D341Med (cell line): ENCODE results near the gene POMGNT1.

Experiments
- DNase-seq: peaks from one replicate; pipeline ENCODE4 v3.0.0; 2012; ENCODE audit warnings: low spot score

The POMGNT1 gene

DNA sequence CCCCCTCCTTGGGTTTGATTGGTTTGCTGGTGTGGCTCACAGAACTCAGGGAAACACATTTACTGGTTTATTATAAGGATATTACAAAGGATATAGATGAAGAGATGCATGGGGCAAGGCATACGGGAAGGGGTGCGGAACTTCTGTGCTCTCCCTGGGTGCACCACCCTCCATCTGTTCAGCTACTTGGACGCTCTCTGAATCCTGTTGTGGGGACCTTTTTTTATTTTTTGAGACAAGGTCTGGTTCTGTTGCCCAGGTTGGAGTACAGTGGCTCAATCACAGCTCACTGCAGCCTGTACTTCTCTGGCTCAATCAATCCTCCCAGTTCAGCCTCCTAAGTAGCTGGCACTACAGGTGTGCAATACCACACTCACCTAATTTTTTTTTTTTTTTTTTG, 12.3 kb upstream of the POMGNT1 start:
- DNase-seq = no peak

DNA sequence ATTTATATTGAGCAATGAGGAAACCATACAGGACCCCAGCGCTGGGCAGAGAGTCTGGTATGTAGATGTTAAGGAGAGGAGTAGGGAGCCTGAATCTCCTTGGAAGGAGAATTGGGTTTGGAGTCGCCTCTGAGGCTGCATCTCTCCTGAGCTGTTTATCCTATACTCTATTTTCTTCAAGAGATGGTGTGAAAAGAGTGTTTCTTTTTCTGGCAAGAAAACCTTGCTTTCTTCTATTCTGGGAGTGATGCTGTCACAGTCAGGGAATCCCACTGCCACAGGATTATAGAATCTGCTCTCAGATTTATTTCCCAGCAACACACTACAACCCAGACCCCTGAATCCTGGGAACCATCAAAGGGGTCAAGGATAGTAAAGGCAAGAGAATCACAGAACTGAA, 8.2 kb upstream of the POMGNT1 start:
- DNase-seq = no peak

DNA sequence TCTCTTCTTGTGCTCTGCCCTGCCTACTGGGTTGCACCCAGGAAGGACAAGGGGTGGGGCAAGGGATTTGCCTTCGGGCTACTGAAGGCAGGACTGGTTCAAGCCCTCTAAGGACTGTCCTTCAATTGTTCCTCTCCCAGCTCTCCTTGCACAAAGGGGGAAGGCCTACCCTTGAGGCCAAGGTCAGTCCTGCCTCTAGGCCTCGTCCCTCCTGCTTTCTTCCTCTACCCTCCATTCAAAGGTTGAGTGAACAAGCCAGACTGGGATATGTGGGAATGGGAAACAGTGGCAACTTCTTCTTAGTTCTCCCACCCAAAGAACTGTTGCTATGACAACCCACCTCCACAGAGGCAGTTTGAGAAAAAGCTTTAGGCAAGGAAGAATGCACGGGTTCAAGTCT, 7.6 kb upstream of the POMGNT1 start:
- no peak for DNase-seq

DNA sequence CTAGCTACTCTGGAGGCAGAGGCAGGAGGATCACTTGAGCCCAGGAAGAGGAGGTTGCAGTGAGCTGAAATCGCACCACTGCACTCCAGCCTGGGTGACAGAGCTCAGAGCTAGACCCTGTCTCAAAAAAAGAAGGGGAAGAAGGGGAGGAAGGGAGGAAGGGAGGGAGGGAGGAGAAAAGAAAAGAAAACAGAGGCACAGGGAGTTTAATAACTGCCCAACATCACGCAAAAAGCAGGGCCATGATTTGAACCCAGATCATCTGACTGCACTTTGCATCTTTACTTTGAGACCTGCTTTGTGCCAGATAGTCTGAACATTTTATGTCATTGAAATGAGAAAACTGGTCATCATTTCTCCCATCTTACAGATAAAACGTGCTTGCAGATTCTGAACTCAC, 6.9 kb upstream of the POMGNT1 start:
- no peak for DNase-seq

DNA sequence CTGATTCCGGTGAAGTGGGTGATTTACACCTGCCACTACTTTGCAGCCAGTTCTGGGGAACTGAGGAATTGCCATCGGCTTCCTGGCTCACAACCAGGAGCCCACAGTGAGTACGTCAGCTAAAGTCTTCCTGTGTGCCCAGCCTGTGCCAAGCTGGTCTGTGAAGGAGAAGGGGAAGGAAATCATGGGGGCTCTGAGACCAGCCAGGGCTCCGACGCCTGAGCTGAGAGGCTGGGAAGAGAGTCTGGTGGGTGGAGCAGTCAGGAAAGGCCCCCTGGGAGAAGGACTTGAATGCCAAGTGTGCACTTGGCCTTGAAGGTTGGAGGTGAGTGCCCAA, 6.1 kb upstream of the POMGNT1 start:
- DNase-seq = no peak

DNA sequence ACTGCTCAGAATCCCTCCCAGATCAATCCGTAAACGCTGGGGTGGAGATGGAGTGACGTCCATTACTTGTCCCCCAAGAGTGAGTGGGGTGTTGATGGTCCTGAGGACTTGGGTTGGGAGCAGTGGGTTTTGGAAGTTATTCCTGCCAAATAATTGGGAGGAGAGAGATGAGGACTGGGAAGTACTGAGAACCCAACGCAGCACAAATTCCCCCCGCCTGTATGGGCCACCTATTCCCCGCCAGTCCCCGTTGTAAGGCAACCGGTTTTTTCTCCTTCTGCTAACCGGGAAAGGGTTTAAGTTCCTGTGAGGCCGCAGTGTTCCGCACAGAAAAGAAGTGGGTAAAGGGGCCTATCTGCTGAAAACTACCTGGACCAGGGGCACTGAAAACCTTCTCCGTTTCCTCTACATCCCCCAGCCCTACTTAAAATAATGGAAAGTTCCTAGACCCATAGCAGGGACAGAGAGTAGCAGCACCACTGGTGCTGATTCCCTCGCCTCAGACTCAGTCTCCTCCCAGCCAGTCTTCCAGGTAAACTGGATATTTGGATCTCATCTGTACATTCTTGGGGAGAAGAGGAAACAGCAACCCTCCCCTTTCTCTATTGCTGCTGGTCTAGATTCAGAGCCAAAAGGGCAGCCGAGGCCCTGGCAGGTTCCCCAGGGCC, 5.6 kb upstream of the POMGNT1 start:
- no peak for DNase-seq

DNA sequence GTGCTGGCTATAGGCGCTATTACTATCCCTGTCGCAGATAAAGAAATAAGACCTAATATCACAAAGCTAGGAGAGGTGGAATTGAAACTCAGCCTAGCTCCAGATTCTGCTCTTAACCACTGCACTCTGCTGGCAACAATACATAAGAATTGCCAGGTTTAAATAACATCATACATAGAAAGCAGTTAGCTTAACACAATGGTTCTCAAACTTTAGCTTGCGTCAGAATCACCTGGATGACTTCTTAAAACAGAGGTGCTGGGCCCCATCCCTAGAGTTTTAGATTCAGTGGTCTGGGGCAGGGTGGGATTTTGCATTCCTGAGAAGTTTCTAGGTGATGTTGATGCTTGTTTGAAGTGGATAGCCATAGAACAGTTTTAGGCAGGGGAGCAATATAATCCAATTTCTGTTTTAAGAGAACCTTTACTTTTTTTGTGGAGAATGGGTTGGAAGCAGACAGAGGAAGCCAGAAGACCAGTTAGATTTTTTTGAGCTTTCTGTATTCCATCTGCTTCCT, 1.1 kb upstream of the POMGNT1 start:
- DNase-seq = no peak

DNA sequence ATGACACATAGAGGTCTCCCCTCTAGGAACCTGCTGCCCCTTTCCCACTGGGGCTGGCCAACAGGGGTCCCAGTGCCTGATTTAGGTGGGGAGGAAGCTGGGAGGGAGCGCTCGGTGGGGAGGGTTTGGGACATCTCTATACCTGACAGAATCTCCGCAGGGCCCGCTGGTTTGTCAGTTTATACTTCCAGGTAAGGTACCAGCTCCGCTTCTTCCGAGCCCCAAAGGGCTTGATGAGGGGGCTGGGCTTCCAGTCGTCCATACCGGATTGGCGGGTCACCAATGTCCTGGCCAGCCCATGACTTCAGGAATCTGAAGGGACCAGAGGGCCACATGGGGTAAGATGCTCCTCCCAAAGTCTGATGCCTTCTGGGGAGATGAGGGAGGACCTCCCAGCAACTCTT, 672 bp downstream of the POMGNT1 start:
- no peak for DNase-seq

DNA sequence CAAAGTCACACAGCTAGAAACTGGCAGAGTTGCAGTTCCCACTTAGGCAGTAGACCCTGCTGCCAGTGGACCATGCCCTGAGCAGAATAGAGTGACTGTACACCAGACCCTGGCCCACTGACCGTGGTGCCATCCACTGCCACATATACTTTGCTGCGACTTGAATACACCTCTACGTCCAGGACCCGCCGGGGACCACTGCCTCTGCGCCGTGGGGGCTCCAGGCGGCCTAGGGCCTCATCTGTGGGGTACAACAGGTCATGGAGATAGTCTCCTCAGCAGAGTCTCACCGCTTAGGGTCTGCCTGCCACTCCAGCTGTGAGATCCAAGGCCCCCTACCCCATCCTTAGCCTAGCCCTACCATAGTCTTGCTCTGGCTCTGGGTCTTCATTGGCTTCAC, 1.6 kb downstream of the POMGNT1 start:
- DNase-seq = no peak

DNA sequence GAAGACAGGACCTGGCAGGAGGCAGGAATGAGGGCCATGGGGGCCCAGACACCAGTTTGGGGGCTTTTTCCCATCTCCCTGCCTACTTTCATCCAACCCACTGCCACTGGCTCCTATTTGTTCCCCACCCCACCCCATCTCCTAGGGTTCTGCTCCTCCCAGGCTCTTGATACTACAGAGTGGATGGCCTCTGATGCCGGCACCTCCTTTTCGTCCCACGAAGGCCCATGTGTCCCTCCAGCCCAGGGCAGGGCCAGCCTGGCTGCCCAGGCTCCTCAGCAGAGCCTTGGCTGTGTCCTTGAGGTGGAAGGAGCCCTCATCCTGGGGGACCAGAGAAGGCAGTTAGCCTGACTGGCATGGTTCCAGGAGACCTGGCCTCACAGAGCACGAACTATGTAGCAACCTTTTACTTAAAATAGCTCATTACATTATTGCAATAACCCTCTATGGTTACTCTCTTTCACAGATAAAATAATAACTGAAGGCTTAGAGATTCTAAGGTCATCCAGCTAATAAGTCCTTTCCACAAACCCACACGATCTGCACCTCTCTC, 3.5 kb downstream of the POMGNT1 start:
- DNase-seq = no peak

DNA sequence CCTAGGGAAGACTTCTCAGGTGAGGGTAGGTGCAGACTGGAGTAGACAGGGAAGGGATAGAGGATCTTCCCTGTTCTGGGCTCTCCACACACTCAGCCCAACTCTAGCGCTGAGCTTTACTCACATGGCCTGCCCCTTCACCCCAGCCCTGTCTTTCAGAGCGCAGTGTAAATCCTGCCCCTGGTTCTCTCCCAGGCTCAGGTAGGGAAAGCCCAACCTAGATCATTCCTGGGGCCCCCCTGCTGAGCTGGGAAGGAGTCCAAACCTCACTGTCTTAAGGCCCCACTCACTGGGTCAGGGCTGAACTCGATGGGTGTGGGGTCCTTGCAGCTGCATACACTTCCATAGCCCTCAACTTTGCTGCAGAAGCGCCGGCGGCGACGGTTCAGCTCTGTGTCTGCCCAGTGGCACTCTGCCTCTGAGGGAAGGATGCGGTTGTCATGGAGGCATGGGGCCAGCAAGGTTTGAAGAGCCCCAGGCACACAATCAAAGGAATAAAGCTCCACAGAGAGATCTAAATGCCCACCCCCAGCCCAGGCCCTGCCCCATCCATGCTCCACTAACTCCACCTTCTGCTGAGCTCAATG, 4.2 kb downstream of the POMGNT1 start:
- no peak for DNase-seq

DNA sequence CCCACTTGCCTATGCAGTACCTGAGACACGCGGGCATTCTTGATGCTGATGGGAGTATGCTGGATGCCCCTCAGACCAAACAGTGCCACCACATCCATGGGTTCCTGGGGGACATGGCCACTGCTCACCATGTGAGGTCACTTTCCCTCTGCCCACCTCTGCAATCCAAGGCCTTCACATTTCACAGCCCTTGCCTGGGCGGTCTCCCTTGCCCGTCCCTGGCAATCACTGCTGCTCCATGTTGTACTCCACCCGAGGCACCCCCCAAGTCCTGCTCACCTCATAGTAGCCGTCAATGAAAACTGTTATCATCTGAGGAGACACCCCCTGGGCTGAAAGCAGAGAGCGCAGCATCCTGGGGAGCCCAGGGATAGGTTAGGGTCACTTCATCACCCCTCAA, 4.9 kb downstream of the POMGNT1 start:
- DNase-seq = no peak

DNA sequence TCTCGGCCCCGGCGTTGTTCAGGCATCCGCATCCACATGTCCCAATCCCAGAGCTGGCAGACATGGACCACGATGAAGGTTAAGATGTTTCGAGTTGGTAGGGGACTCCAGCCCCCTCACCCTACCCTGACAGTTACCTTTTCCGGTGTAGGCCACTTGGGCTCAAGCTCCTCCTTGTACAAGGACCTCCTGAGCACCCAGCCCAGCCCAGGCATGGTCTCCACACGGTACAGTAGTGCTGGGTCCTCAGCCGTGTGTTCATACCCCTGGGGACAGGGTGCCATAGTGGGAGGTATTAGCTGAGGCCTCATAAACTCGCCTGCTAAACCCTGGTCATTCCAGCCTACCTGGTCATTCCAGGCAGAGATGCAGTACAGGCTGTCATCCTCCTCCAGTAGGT, 6.1 kb downstream of the POMGNT1 start:
- no peak for DNase-seq

DNA sequence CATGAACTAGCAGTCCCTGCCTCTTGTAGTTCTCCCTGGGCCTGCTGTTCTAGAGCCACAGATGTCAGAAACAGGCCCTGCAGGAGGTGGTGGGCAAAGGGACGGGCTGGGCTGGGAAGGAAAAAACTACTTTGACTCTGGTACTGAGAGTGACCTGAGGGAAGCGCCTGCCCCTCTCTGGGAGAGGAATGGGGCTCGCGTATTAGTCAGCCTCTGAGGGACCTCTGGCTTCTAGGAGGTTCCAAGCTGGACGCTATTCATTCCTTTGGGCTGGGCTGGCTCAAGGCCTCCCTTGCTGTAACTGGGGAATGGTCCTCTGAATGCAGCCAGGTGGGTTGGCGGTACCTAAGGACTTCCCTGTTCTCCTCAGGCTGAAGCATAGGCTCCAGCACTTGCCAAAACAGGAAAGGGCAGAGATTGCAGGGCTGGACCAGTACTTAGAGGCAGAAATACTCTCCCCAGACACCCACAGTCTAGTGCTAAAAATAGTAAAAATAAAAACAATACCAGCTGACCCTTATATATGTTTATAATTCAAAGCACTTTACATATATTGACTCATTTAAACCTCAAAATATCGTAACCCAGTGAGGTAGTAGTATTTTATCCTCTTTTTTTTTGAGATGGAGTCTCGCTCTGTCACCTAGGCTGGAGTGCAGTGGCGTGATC, 7.1 kb downstream of the POMGNT1 start:
- DNase-seq = no peak

DNA sequence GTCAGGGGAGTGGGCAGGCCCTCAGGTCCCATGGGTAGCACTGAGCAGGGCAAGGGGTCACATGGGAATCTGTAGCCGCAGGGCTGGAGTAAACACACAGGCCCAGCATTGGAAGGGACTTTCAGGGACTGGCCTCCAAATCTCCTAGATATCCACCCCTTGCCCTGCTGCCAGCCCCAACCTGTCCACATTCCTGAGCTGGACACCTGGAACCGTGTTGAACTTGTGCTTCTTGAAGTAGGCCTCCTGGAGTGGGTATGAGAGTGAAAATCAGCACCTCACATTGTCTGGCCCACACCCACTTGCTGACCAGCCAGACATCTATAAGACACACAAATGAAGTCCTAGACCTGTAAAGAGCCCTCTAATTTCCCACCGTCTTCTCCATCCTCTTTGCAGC, 7.7 kb downstream of the POMGNT1 start:
- DNase-seq = no peak

DNA sequence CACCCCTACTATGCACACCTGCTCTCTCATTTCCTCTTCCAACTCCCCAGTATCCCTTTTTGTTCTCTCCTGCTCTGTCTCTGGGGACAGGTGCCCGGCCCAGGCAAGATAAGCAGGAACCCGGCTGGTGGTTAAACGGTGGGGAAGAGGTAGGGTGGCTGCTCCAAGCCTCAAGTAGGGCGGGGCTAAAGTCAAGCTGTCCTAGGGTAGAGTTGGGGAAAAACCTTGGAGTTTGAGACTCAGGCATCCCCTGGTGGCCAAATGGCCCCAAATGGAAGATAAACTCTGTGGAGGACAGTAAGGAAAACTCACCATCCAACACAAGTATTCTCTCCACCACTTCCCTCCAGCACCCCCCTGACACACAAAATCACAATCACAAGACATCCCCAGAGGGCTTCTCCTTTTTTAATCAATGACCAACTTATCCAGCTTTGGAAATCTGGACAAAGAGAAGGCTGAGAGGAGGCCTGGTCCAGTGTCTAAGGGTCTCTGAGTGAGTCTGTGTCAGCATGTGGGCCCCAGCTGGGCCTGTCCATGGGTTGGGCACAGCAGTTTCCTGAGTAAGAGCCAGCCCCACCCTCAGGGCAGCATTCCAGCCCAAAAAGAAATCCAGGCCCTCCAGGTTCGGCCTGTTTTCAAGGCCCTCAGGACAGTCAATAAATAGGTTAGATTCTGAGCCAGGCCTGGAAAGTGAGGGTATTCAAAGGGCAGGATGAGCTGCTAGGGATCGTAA, 9.8 kb downstream of the POMGNT1 start:
- no peak for DNase-seq

DNA sequence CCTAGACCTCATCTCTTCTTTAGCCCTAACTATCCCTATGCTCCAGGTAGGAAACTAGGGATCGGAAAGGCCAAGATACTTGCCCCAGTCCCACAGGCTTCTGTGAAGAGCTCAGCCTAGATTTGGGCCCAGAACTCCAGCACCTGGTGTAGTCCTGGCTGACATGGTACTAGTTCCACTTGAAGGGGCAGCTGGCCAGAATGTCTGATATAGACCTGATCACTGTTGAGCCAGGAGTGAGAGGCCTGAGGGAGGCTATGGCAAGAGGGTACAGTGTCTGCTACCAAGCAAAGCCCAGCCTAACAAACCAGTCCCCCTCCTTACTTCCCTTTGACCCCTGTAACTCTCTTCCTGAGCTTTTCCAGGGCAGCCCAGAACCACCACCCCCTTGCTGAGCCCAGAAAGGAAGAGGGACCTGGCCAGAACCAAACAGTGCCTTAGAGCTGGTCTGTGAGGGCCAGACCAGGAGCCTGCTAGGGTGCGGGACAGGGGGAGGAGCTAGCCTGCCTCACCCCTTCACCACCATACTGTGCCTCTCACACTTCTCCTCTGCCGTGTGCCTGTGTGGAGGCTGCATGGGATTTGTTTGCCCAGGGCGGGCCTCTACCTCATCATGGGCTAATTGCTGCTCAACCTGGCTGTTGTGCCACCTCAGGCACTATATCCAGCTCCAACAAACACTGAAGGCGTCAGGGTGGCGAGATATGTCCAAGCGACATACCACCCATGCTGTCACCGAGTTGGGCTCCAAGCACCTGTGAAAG, 10.9 kb downstream of the POMGNT1 start:
- DNase-seq = no peak

DNA sequence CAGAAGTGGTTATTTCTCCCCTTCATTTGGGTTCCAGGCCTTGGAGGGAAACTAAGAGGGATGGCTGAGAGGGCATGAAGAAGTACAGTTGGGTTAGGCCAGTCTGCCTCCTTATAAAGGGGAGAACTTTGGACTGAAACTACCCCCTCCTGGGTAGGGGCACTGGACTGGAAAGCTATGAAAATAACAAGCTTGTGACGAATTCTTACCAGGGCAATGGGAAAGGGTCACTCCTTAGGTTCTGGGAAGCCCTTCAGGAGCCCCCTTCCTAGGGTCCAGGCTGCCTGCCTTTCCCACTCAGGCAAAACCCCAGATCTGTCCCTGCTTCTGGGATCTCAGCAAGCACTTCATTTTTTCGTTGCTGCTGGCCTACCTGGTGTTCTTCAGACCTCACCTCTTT, 12.2 kb downstream of the POMGNT1 start:
- DNase-seq = no peak

DNA sequence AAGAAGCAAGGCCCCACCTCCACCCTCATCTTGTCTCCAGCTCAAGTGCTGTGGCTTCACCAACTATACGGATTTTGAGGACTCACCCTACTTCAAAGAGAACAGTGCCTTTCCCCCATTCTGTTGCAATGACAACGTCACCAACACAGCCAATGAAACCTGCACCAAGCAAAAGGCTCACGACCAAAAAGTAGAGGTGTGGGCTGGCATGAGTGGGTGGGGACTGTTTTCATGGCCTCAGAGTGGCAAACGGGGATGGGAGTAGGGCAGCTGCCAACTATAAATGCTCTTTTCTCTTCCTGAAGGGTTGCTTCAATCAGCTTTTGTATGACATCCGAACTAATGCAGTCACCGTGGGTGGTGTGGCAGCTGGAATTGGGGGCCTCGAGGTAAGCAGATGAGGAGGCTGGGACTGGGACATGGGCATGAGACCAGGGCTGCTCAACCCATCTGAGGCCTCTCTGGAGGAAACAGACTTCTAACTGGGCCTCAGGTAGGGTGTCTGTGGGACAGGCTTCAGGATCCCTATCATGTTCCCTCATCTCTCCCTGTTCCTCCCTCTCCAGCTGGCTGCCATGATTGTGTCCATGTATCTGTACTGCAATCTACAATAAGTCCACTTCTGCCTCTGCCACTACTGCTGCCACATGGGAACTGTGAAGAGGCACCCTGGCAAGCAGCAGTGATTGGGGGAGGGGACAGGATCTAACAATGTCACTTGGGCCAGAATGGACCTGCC, 13.1 kb downstream of the POMGNT1 start:
- DNase-seq = no peak

DNA sequence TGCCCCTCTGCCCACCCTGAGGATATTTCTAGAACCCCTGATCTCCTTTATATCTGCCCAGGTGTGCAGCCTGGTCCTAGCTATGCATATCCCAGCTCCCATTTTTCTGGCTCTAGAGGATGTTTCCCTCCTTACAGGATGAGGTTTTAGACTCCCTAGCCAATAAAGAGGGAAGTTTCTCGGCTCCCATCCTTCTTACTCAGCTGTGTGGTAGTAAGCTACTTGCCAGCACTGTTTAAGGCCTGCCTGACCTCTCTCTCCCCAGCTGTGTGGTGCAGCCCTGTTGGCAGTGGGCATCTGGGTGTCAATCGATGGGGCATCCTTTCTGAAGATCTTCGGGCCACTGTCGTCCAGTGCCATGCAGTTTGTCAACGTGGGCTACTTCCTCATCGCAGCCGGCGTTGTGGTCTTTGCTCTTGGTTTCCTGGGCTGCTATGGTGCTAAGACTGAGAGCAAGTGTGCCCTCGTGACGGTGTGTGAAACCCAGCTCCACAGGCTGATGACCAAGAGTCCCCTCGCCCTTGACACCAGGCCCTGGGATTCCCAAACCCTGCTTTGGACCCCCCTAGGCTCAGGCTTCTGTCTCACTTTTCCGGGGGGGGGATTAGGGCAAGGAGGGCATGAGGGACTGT, 14.2 kb downstream of the POMGNT1 start:
- no peak for DNase-seq
